Sigmoid colon (tissue), 3 donors: Measurements from ENCODE around the gene KRTAP1-1.

Experiments used
- POLR2A ChIP-seq, 2 donors: fragments of 450-650 bp; IDR thresholded peaks; one replicate each; pipeline ENCODE4 v1.6.1; 2016; ENCODE audit warnings: antibody characterized with exemption in 2 of 2, mild to moderate bottlenecking in 2 of 2, moderate library complexity in 2 of 2
- TF ChIP-seq, protein P1 (sequence below), 4 experiments: fragments of 450-650 bp in 3 of 4; fragments of 200-600 bp in 1 of 4; IDR thresholded peaks; one replicate each; pipeline ENCODE4 v1.5.1; 2016 to 2019; ENCODE audit warnings: antibody characterized with exemption in 4 of 4, mild to moderate bottlenecking in 3 of 4, moderate library complexity in 2 of 4

DNA sequence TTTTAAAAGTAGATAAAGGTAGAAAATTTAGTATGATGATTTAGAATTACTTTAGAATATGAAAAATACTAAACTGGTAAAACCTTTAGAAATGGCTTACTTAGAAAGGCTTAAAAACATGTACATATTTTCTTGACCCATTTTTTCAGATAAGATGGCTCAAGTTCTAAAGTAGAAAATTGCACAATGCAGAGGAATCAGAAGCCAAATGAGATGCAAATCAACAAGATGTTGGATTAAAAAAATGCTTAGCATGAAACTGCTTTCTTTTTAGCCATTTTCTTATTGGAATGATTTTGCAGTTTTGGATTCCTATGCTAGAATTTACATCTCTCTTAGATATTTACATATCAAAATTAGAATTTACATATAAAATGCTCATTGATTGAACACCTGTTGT lies 30.8 kb downstream of the KRTAP1-1 start:
- TF ChIP-seq, protein P1, sequence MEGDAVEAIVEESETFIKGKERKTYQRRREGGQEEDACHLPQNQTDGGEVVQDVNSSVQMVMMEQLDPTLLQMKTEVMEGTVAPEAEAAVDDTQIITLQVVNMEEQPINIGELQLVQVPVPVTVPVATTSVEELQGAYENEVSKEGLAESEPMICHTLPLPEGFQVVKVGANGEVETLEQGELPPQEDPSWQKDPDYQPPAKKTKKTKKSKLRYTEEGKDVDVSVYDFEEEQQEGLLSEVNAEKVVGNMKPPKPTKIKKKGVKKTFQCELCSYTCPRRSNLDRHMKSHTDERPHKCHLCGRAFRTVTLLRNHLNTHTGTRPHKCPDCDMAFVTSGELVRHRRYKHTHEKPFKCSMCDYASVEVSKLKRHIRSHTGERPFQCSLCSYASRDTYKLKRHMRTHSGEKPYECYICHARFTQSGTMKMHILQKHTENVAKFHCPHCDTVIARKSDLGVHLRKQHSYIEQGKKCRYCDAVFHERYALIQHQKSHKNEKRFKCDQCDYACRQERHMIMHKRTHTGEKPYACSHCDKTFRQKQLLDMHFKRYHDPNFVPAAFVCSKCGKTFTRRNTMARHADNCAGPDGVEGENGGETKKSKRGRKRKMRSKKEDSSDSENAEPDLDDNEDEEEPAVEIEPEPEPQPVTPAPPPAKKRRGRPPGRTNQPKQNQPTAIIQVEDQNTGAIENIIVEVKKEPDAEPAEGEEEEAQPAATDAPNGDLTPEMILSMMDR (IDR thresholded peaks at IDR 0.05): no peak
- TF ChIP-seq POLR2A (IDR thresholded peaks at IDR 0.05): no peak
